ENCODE data around the gene GTF2A1.

GTF2A1 gene

GRCh38 chr14:81220830-81221578 lies at the start of gene GTF2A1:
GTF2A1 (minus strand) TSS chr14:81220959; CDS start chr14:81220518, 441 bp downstream.
- Histone ChIP-seq H3K9me3 (ENCODE audit: control insufficient read depth, insufficient read depth, low read length) (no peaks in the 10 kb centered on the region), H3K27me3 (ENCODE audit: control insufficient read depth, insufficient read depth, low read length) (no peaks in the 10 kb centered on the region), H3K27ac (ENCODE audit: low read depth, low read length) (peak within 1 kb of the TSS; percentile 98), H3K4me1 (ENCODE audit: control insufficient read depth, insufficient read depth, low read length) (peaks cover 28% of the 10 kb centered on the region), H3K4me3 (ENCODE audit: low read depth, low read length) (peak within 1 kb of the TSS; percentile 99), H3K36me3 (ENCODE audit: control insufficient read depth, insufficient read depth, low read length) (peaks cover 10% of the 10 kb centered on the region), H3K9ac (ENCODE audit: low read depth, low read length) (peak within 1 kb of the TSS; percentile 99)

DNA sequence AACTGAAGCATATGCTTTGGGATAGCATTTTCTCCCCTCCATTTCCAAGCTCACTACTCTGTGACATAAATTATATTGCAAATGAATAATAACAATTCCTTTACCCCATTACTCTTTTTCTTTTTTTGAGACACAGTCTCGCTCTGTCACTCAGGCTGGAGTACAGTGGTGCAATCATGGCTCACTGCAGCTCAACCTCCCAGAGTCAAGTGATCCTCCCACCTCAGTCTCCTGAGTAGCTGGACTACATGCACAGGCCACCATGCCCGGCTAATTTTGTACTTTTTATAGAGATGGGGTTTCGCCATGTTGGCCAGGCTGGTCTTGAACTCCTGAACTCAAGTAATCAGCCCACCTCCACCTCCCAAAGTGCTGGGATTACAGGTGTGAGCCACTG lies 49.2 kb upstream of the GTF2A1 start:
- H3K36me3 ChIP-seq (ENCODE audit: control insufficient read depth, insufficient read depth, low read length): no peaks in the 10 kb centered on the region; the same call in 1 of the 2 replicates
- no peaks in the 10 kb centered on the region for H3K27me3 ChIP-seq (ENCODE audit: control insufficient read depth, insufficient read depth, low read length)

GRCh38 chr14:81269100-81269978 lies 48.6 kb upstream of the GTF2A1 start:
- Histone ChIP-seq H3K36me3 (ENCODE audit: control insufficient read depth, insufficient read depth, low read length) (no peaks in the 10 kb centered on the region; the same call in 1 of the 2 replicates), H3K4me3 (ENCODE audit: low read depth, low read length) (no peak overlapping the region), H3K4me1 (ENCODE audit: control insufficient read depth, insufficient read depth, low read length) (peaks cover 3% of the 10 kb centered on the region; the same call in 1 of the 2 replicates), H3K9me3 (ENCODE audit: control insufficient read depth, insufficient read depth, low read length) (no peaks in the 10 kb centered on the region), H3K9ac (ENCODE audit: low read depth, low read length) (no peak overlapping the region), H3K27me3 (ENCODE audit: control insufficient read depth, insufficient read depth, low read length) (no peaks in the 10 kb centered on the region), H3K27ac (ENCODE audit: low read depth, low read length) (no peak overlapping the region)

More for the DNA sequence above, 49.2 kb upstream of the GTF2A1 start:
- Histone ChIP-seq H3K9me3 (ENCODE audit: control insufficient read depth, insufficient read depth, low read length) (no peaks in the 10 kb centered on the region), H3K4me1 (ENCODE audit: control insufficient read depth, insufficient read depth, low read length) (peaks cover 3% of the 10 kb centered on the region; the same call in 1 of the 2 replicates), H3K9ac (ENCODE audit: low read depth, low read length) (no peak overlapping the region), H3K27ac (ENCODE audit: low read depth, low read length) (no peak overlapping the region), H3K4me3 (ENCODE audit: low read depth, low read length) (no peak overlapping the region)

- H3K9me3 ChIP-seq (ENCODE audit: control insufficient read depth, insufficient read depth, low read length): no peaks in the 10 kb centered on the region
- H3K4me3 ChIP-seq (ENCODE audit: low read depth, low read length): no peak overlapping the region
- H3K27ac ChIP-seq (ENCODE audit: low read depth, low read length): peak overlapping the region; percentile 53
- no peaks in the 10 kb centered on the region; the same call in 1 of the 2 replicates for H3K36me3 ChIP-seq (ENCODE audit: control insufficient read depth, insufficient read depth, low read length)
- H3K4me1 ChIP-seq (ENCODE audit: control insufficient read depth, insufficient read depth, low read length): peaks cover 11% of the 10 kb centered on the region
- no peak overlapping the region for H3K9ac ChIP-seq (ENCODE audit: low read depth, low read length)
- H3K27me3 ChIP-seq (ENCODE audit: control insufficient read depth, insufficient read depth, low read length): no peaks in the 10 kb centered on the region
These were observed 47.3 kb upstream of the GTF2A1 start for GRCh38 chr14:81268016-81268416.

- Histone ChIP-seq H3K9ac (ENCODE audit: low read depth, low read length) (no peak overlapping the region), H3K4me1 (ENCODE audit: control insufficient read depth, insufficient read depth, low read length) (peaks cover 21% of the 10 kb centered on the region), H3K9me3 (ENCODE audit: control insufficient read depth, insufficient read depth, low read length) (no peaks in the 10 kb centered on the region), H3K4me3 (ENCODE audit: low read depth, low read length) (no peak overlapping the region), H3K36me3 (ENCODE audit: control insufficient read depth, insufficient read depth, low read length) (no peaks in the 10 kb centered on the region; the same call in 1 of the 2 replicates), H3K27me3 (ENCODE audit: control insufficient read depth, insufficient read depth, low read length) (no peaks in the 10 kb centered on the region), H3K27ac (ENCODE audit: low read depth, low read length) (no peak overlapping the region)
These were observed 44.9 kb upstream of the GTF2A1 start for GRCh38 chr14:81265636-81266169.

- H3K36me3 ChIP-seq (ENCODE audit: control insufficient read depth, insufficient read depth, low read length): no peaks in the 10 kb centered on the region
These were observed 43.9 kb upstream of the GTF2A1 start for GRCh38 chr14:81264671-81265070.

DNA sequence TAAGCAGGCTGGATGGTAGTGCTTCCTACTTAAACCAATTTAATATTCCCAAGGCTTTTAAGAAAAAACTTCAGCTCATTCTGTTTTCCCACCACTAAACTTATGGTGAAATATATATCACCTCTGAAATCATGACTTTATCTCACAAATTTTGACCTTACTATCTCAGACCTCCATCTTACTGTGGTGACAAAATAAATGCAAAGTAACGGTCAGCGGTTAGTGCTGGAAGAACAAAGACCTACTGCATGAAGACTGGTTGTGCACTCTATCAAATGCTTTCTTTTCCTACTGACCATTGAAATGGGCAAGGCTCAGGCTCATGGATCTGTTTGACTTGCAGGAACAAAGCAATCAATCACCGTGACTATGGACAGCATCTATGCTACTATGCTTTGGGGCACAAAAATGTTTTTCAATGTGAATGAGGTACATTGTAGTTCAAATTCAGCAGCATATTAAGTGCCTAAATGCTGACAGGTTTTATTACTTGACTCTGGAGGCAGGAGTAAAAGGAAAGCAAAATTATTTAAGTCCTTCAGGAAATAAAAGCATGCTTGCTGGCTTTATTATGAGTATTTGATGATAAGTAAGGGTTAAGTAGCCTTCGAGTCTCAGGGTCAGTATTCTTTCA lies 43.1 kb upstream of the GTF2A1 start:
- Histone ChIP-seq H3K27me3 (ENCODE audit: control insufficient read depth, insufficient read depth, low read length) (no peaks in the 10 kb centered on the region), H3K4me3 (ENCODE audit: low read depth, low read length) (no peak overlapping the region), H3K4me1 (ENCODE audit: control insufficient read depth, insufficient read depth, low read length) (peaks cover 18% of the 10 kb centered on the region), H3K36me3 (ENCODE audit: control insufficient read depth, insufficient read depth, low read length) (no peaks in the 10 kb centered on the region), H3K9me3 (ENCODE audit: control insufficient read depth, insufficient read depth, low read length) (no peaks in the 10 kb centered on the region), H3K27ac (ENCODE audit: low read depth, low read length) (no peak overlapping the region), H3K9ac (ENCODE audit: low read depth, low read length) (no peak overlapping the region)

More at GRCh38 chr14:81264671-81265070, 43.9 kb upstream of the GTF2A1 start:
- H3K27ac ChIP-seq (ENCODE audit: low read depth, low read length): no peak overlapping the region
- H3K27me3 ChIP-seq (ENCODE audit: control insufficient read depth, insufficient read depth, low read length): no peaks in the 10 kb centered on the region
- no peaks in the 10 kb centered on the region for H3K9me3 ChIP-seq (ENCODE audit: control insufficient read depth, insufficient read depth, low read length)
- H3K4me1 ChIP-seq (ENCODE audit: control insufficient read depth, insufficient read depth, low read length): peaks cover 21% of the 10 kb centered on the region
- H3K9ac ChIP-seq (ENCODE audit: low read depth, low read length): no peak overlapping the region
- H3K4me3 ChIP-seq (ENCODE audit: low read depth, low read length): no peak overlapping the region

DNA sequence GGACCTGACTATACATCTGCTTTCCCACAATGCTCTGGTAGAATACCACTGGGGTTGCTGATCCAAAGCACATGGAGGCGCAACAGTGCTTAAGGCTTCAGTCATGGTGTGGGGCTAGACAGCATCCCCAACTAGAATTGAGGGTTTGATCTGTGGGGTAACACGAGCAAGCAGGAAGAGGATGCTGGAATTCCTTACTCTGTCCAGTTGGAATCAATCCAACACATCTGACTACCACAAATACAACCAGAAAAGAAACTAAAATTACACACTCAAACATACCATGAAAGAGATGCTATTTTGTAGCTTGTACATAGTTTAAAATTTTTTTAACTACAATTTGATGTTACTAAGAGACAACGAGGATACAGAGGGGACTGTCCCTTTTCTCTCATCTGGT lies 40.4 kb upstream of the GTF2A1 start:
- Histone ChIP-seq H3K4me3 (ENCODE audit: low read depth, low read length) (no peak overlapping the region), H3K9ac (ENCODE audit: low read depth, low read length) (no peak overlapping the region), H3K4me1 (ENCODE audit: control insufficient read depth, insufficient read depth, low read length) (peaks cover 22% of the 10 kb centered on the region), H3K9me3 (ENCODE audit: control insufficient read depth, insufficient read depth, low read length) (no peaks in the 10 kb centered on the region), H3K36me3 (ENCODE audit: control insufficient read depth, insufficient read depth, low read length) (no peaks in the 10 kb centered on the region), H3K27ac (ENCODE audit: low read depth, low read length) (no peak overlapping the region), H3K27me3 (ENCODE audit: control insufficient read depth, insufficient read depth, low read length) (no peaks in the 10 kb centered on the region)

- Histone ChIP-seq H3K4me1 (ENCODE audit: control insufficient read depth, insufficient read depth, low read length) (peaks cover 22% of the 10 kb centered on the region), H3K27ac (ENCODE audit: low read depth, low read length) (no peak overlapping the region), H3K36me3 (ENCODE audit: control insufficient read depth, insufficient read depth, low read length) (no peaks in the 10 kb centered on the region), H3K27me3 (ENCODE audit: control insufficient read depth, insufficient read depth, low read length) (no peaks in the 10 kb centered on the region), H3K4me3 (ENCODE audit: low read depth, low read length) (no peak overlapping the region), H3K9me3 (ENCODE audit: control insufficient read depth, insufficient read depth, low read length) (no peaks in the 10 kb centered on the region), H3K9ac (ENCODE audit: low read depth, low read length) (no peak overlapping the region)
These were observed 40.0 kb upstream of the GTF2A1 start for GRCh38 chr14:81260732-81261131.

- no peaks in the 10 kb centered on the region for H3K36me3 ChIP-seq (ENCODE audit: control insufficient read depth, insufficient read depth, low read length)
- H3K9me3 ChIP-seq (ENCODE audit: control insufficient read depth, insufficient read depth, low read length): no peaks in the 10 kb centered on the region
- 0 out of 2 replicates have a peak, but pooled peaks cover 4% of the 10 kb centered on the region for H3K4me1 ChIP-seq (ENCODE audit: control insufficient read depth, insufficient read depth, low read length)
- no peaks in the 10 kb centered on the region for H3K27me3 ChIP-seq (ENCODE audit: control insufficient read depth, insufficient read depth, low read length)
- no peak overlapping the region for H3K27ac ChIP-seq (ENCODE audit: low read depth, low read length)
- H3K9ac ChIP-seq (ENCODE audit: low read depth, low read length): no peak overlapping the region
- H3K4me3 ChIP-seq (ENCODE audit: low read depth, low read length): no peak overlapping the region
These were observed 35.7 kb upstream of the GTF2A1 start for GRCh38 chr14:81256289-81256960.
